ENCODE data around the gene EXD3. TPM values are rescaled to one million over a fixed set of nuclear protein-coding genes. Genes with fewer than 3 reads are reported as not detected.

EXD3 gene
- total and polyA plus RNA-seq, 9 of the 15 experiments (the other 6 are each of a cell fraction or from before 2014, with no cell fraction given): 0.29 to 12.5 (median 3.9) TPM

GRCh38 chr9:137459601-137460362 is 36.8 kb upstream of the EXD3 start (continued):
- TF ChIP-seq USF1 (CRISPR knock-in tag; IDR thresholded peaks at IDR 0.05): 0 out of 2 replicates have a peak, but pooled peaks have one; percentile 1
- TF ChIP-seq PCBP2 (IDR thresholded peaks at IDR 0.05; ENCODE audit: low read depth, low read length, poor library complexity, severe bottlenecking): no peak
- TF ChIP-seq ZFX (CRISPR knock-in tag; IDR thresholded peaks at IDR 0.05): 0 out of 2 replicates have a peak, but pooled peaks have one; percentile 32
- 0 out of 2 replicates have a peak, but pooled peaks have one; percentile 23 for TF ChIP-seq TFAP4 (CRISPR knock-in tag; IDR thresholded peaks at IDR 0.05; ENCODE audit: borderline replicate concordance)
- no peak for TF ChIP-seq GTF2A2 (tag; IDR thresholded peaks at IDR 0.05)
- no peak for TF ChIP-seq ZNF75A (CRISPR knock-in tag; IDR thresholded peaks at IDR 0.05)
- 0 out of 2 replicates have a peak, but pooled peaks have one; percentile 23 for TF ChIP-seq FOXK1 (CRISPR knock-in tag; IDR thresholded peaks at IDR 0.05; ENCODE audit: borderline replicate concordance)
- no peak for TF ChIP-seq ZNF592 (IDR thresholded peaks at IDR 0.05)
- no peak for TF ChIP-seq E2F1 (CRISPR knock-in tag; IDR thresholded peaks at IDR 0.05)
